HG03342 (cell line): Measurements from ENCODE around the gene TUBGCP6.

Source experiments
- ATAC-seq: cut with Tn5 transposase; IDR thresholded peaks from one replicate; pipeline ENCODE4 v1.9.1; 2021; ENCODE audit warnings: mild to moderate bottlenecking, moderate library complexity; ENCODE audit not compliant: unreplicated experiment

TUBGCP6 gene

DNA sequence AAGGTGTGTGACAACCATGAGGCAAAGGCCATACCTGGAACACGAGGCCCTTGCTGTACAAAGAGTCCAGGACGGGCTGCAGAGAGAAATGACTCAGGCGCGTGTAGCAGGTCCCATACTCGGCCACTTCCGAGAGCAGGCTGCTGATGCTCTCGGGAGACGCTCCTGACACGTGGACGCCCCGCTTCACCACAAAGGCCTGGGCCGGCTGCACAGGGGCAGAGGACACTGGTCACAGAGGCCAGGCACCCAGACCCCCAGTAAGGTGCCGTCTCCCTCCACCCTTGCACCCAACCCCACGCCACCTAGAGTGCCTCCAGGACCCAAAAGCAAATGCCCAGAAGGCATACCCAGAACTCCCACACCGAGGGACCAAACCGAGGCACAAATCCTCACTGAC, 15.5 kb downstream of the TUBGCP6 start:
- no peak for ATAC-seq

DNA sequence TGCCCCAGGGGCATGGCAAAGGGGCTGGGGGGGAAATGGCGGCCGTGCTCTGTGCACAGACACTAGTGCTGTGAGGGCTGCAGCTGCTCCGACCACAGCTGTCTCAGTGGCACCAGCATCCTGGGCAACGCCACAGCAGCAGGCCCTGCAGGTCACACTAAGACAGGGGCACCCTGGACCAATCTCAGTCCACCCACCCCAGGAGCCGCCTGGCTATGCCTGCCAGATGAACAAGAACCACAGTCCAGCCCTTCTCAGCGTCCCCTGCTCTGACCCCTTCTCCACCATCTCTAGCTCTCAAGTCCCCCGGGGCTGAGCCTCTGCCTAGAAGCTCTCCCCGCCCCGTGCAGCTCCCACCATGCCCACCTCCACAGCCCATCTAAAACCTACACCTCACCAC, 16.5 kb downstream of the TUBGCP6 start:
- no peak for ATAC-seq

DNA sequence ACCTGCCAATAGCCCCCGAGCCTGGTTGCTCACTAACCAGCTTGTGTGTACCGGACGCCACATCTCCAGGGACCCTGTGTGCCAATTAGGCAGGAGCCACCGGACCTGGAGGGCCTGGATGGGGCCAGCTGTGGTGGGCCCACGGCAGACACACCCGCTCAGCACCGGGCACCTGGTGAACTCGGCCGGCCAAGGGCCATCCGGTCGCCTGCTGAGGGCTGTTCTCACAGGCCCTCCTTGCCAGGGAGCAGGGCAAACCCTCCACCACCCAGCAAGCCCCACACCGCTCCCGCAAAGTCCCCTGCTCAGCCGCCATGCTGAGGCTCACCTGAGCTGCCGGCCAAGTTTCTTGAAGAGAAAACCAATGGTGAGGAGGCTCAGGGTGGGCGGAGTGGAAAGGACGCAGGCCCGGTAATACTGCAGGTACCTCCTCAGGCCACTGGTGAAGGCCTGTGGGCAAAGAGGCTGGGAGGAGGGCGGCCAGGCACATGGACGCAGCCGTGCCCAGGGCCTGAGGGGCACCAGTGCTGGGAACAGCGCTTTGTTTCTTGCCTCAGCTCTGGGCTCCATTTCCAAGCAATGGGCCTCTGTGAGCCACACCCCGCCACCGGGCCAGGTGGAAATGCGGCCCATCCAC, 17.1 kb downstream of the TUBGCP6 start:
- no peak for ATAC-seq

DNA sequence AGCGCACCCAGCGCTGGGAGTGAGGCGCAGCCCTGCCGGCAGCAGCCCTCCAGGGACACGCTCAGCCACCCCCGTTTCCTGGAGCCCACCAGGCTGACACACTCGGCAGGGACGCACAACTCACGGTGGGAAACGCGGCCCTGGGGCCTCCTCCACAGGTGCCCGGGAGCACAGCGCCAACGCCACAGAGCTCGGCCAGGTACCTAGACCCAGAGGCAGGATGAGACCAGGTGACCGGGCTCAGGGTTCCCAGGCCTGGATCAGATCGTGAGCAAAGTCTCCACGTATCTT, 18.0 kb downstream of the TUBGCP6 start:
- ATAC-seq: no peak

DNA sequence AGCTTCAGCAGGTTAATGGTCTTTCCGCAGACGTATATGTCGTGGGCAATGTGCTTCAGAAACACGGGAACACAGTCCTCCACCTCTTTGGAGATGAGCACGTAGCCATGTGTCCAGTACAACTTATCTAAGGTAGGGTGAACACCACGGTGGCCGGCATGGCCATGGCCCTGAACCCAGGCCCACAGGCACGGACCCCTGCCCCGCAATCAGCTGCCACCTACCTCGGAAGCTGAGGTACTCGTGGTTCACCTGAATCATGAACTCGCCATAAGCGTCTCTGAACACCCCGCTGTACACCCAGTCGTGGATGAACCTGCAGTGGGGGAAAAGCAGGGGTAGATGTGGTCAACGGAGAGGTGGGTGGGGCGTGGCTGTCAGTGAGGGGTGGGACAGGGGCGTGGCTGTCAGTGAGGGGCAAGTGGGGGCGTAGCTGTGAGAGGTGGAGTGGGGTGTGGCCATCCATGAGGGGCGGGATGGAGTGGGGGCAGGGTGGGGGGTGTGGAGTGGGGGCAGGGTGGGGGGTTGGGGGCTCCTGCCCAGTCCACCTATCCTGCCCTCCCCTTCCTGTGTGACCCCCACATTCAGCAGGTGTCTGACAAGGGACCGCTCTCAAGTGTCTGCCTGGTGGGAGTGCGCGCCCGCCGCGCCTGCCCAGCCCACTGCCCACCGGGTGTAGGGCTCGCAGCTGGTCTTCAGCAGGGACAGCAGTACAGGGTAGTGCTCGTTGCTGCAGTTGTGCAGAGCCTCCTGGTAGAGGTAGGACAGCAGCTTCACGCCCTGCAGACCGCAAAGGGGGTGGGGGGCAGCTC, 18.6 kb downstream of the TUBGCP6 start:
- ATAC-seq: no peak

DNA sequence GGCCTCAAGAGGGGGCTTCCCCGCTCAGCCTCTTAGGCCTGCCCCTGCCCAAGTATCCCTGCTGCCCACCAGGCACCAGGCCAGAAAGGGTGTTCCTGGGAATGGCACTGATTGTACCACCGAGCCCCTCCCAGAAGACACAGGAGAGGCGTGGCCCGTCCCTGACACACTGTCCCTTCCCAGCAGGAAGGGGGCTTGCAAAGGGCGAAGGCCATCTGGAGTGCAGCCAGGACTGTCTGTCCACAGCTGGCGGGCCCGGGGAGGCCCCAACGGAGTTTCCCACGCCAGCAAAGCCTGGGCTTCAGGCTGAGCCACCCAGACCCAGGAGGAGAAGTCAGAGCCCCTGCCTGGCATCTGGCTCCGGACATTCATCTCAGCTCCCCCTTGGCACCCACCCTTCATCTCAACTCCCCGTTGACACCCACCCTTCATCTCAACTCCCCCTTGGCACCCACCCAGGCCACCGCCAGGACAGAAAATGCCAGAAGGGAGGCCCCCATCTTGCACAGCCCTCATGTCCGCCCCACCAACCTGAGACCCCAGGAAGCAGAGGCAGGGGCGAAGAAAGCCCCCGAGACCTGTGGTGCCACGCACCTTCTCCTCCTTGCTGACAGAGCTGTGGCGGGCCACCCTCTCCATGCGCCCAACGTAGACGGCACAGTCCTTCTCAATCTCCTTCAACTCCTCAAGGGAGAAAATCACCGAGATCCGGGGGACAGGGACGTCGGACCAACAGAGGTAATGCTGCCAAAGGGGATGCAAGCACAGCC, 19.4 kb downstream of the TUBGCP6 start:
- no peak for ATAC-seq

DNA sequence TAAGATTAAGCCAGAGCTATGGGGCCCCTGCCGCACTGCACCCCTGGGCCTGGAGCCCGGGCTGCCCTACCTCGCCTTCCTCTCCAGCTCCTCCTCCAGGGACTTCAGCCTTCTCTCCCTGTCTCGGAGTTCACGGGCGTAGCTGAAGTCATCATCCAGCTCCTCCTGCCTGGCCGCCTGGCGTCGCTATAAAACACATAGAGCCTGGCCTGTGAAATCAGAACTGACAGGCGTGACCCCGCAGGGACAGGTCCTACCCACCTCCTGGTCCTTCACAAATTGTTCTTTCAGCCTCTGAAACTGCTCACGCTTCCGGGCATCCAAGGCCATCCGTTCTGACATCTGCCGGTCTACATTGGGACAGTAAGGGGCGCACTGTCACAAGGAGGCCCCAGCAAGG, 20.8 kb downstream of the TUBGCP6 start:
- no peak for ATAC-seq

DNA sequence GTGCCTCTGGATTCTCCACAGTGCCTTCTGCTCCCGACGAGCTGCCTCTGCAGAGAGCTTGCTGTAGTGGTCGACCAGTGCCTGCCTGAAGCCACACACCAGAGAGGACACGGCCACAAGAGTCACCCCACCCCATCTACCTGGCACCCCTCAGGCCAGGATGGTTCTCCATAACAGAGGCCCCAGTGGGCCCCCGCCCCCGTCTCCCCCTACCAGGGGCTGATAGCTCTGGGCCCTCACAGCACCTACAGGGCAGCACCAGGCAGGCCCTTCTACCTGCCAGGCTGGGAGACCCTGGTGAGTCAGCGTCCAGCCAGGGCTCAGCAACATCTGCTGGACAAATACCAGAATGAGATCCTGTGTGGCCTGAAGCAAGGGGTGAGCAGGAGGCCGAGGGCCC, 22.3 kb downstream of the TUBGCP6 start:
- no peak for ATAC-seq

DNA sequence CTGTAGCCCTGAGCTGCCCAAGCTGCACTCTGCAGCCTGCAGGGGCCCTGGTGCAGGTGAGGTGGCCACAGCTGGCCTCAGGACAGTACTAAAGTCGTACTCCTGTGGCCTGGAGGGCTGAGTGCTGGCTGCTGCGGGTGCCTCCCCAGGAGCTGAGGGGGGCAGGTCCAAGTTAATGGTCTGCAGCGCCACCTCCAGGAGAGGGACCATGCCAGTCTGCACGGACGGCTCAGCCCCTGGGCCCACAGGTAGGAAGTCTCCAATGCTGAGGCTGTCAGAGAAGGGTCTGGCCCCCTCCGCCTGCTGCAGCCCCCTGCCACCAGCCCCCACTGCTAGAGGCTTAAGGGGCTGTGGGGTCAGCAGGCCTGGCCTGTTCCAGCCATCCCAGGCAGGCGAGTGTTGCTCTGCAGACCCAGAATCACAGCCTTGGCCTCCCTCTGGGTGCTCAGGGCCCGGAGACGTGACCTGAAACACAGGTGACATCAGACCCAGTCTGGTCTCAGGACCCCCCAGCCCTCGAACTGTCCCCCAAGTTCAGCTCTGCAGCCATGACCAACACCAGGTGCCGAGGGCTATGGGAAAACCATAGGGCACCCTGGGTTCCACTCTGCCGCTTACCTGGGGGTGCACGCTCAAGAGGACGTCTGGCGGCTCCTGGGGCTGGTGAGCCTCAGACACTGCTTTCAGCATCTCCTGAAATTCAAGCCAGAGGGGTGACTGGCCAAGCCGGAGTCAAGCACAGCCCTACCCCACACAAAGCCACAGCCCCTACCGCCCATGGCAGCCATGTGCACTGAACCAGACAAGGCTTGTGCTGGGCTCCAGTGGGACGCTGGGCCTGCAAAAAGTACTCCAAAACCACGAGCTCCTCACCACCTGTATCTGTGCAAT, 23.2 kb downstream of the TUBGCP6 start:
- ATAC-seq: no peak

DNA sequence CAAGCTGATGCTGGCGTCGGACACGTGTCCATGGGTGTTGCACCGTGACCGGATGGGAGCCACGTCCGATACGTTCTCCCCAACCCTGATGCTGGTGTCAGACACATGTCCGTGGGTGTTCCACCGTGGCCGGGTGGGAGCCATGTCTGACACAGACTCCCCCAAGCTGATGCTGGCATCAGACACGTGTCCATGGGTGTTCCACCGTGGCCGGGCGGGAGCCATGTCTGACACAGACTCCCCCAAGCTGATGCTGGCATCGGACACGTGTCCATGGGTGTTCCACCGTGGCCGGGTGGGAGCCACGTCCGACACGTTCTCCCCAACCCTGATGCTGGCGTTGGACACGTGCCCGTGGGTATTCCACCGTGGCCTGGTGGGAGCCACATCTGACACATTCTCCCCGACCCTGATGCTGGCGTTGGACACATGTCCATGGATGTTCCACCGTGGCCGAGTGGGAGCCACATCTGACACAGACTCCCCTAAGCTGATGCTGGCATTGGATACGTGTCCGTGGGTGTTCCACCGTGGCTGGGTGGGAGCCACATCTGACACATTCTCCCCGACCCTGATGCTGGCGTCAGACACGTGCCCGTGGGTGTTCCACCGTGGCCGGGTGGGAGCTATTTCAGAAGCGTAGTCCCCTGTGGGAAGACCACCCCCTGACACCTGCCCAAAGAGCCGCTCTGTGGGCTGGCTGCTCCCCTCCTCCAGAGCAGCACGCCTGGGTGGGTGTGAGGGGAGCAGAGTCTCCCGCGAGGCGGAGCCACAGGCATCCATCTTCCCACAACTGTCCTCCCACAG, 24.0 kb downstream of the TUBGCP6 start:
- ATAC-seq: no peak

DNA sequence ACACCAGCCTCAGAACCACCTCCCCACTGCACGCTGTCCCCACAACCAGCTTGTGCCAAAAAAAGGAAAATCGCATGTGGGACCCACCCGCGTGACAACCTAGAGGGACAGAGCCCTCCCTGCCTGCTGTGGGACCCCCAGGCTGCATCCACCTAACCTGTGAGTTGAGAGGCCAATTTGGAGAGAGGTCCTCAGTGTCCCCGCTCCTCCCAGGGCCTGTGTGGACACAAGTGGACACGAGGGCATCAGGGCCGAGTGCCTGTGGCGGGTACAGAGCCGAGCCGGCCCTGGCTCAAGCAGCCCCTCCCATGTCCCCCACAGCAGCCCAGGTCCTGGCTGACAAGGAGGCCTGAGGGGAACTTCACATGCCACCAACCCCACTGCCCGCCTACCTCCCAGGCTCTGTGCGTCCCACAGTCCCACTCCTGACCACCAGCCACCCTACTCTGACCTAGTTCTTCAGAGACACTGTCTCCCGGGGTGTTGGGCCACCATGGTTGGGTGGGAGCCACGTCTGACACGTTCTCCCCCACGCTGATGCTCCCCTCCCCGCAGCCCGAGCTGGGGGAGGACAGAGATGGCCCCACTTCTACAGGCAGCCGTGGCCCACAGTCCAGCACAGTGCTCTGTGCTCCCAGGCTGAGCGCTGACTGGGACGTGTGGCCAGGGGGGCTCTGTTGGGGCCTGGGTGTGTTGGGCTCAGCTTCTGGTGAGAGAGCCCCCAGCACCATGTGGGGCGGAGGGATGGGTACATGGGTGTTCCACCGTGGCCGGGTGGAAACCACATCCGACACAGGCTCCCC, 24.8 kb downstream of the TUBGCP6 start:
- no peak for ATAC-seq

DNA sequence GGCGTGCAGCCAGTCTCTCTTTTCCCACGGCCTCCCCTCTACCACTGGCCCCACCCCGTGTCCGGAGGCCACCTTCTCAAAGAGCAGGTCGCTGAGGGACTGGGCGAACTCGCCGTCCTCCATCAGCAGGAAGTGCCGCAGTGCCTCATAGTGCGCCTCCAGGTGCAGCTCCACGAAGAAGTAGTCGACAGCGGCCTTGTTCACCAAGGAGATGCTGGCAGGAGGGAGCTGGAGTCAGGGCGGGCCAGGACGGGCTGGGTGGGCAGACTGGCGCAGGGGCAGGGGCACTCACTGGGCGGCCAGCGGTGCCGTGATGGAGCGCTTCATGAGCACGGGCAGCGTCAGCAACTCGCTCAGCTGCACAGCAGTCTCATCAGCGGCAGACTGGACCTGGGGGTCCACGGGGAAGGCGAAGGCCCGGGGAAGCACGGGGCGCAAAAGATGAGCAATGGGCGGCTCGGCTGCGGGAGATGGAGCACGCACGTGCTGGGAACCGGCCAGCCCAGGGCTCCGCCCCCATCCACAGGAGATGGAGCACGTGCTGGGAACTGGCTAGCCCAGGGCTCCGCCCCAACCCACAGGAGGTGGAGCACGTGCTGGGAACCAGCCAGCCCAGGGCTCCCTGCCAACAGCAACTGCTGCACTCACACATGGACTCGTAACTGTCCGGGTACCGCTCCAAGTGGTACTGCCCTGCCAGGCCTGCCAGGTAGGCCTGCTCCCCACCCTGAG, 25.7 kb downstream of the TUBGCP6 start:
- ATAC-seq: no peak

DNA sequence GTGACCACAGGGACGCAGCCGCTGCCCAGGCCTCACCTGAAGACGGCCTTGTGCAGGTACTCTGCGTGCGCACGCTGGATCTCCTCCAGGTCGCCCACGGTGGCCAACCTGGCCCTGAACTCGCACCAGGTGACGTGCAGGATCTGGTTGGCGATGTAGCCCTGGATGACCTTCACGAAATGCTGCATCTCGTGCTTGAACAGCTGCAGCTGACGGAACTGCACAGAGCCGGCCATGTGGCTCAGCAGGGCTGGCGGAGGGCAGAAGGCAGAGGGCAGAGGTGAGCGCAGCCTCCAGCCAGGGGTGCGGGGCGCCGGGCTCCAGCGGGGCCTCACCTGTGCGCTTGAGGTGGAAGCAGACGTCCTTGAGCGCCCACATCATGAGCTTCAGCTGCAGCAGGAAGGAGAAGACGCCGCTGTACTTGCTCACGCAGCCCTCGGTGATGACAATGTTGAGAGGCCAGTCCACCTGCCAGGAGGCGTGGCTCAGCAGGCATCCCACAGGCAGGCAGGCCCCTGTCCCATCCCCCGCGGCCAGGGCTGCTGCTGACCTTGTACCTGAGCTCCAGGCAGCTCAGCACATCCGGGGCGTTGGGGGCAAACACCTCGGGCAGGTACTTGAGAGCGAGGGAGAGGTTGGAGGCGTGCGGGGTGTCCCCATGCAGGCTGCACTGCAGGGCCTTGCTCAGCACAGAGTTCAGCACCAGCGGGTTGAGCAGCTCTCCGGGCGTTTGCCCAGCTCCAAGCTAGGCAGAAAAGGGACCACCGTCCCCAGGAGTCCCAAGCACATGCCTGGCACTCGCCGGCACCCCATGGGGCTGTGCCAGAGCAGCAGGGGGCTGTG, 26.4 kb downstream of the TUBGCP6 start:
- no peak for ATAC-seq

DNA sequence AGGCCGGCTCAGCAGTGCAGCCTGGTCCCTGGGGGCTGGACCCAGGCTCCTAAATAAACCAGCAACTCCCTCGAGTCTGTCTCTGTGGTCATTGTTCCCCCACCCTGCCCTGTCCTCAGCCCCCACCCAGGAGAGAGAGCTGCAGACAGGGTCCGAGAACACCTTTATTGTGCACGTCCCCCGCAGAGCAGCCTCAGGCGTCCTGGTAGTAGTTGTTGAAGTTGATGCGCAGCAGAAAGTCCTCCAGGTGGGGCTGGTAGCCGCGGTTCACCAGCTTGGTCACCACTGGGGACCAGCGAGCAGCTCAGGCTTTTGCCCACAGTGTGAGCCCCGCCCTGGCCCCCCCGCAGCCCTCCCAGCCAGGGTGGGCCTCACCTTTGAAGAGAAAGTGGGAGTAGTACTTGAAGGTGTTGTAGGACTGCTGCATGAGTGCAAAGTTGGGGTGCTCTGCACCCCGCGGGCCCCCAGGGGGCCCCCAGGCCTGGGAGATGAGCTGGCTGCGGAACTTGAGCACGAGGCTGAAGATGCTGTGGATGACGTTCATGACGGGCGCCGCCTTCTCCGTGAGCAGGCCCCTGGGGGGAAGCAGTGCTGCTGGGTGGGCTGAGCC, 27.2 kb downstream of the TUBGCP6 start:
- ATAC-seq: no peak

DNA sequence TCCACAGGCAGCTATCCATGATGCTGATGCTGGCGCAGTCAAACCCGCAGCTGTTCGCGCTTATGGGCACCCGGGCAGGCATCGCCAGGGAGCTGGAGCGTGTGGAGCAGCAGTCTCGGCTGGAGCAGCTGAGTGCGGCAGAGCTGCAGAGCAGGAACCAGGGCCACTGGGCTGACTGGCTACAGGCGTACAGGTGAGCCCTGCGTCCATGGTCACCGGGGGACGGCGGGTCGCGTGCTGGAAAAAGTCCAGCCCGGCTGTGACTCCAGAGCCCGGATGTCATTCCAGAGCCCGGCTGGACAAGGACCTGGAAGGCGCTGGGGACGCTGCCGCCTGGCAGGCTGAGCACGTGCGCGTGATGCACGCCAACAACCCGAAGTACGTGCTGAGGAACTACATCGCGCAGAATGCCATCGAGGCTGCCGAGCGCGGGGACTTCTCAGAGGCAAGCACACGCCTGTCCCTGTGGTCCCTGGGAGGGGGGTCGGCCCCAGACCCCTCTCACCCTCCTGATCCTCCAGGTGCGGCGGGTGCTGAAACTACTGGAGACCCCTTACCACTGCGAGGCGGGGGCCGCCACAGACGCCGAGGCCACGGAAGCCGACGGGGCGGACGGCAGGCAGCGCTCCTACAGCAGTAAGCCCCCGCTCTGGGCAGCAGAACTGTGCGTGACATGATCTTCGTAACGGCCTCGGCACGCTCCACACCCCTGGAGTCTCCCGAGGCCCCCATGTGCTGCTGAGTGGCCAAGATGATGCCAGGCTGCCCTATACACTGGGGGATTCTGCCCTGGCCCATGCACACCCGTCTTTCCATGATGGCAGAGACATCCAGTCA, 27.9 kb downstream of the TUBGCP6 start:
- no peak for ATAC-seq

DNA sequence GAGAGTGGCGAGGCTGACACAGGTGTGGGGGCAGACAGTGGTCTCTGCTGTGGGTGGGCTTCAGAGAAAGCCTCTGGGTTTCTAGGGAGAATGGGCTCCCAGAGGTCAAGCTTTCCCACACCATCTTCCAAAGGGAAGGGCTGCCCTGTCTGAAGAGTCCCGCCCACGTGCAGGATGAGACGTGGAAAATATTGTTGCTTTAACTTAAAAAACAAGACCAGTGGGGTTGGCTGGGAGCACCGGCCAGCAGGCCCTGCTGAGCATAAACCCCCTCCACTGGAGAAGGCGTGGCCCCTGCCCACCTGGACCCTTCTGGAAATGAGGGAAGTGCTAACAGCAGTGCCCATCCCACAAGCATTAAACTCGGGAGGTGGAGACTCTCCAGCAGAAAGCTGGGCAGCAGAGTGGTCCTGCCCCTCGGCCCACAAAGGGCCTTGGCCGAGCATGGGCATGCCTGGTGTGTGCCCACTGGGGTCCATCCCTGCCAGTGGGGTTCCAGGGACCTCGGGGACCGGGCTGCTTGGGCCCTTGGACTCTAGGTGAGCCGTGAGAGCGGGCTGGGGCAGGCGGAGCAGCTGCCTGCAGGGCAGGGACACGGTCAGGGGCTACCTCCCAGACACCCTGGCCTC, 28.7 kb downstream of the TUBGCP6 start:
- ATAC-seq: no peak
